ENCODE results near the gene C6orf89.
A peak's percentile ranks its signal among the peaks of the same experiment; 100 is the strongest.
"Not testable (repeated sequence)": the region's sequence is repeated elsewhere in the genome, so short reads cannot be mapped to it uniquely, and the experiment has no call there.

Gene C6orf89

GRCh38 chr6:36888115-36888643 lies 2.4 kb downstream of the C6orf89 start:
- DNase-seq (ENCODE audit: low spot score): no peak

- DNase-seq (ENCODE audit: low spot score): no peak
These were observed 3.1 kb downstream of the C6orf89 start for GRCh38 chr6:36888654-36889481.

GRCh38 chr6:36890112-36890663 lies 4.4 kb downstream of the C6orf89 start:
- DNase-seq (ENCODE audit: low spot score): no peak

GRCh38 chr6:36891153-36891552 lies 5.4 kb downstream of the C6orf89 start:
- not testable (repeated sequence) for DNase-seq (ENCODE audit: low spot score)

- DNase-seq (ENCODE audit: low spot score): no peak
These were observed 8.5 kb downstream of the C6orf89 start for GRCh38 chr6:36893976-36894932.

- DNase-seq (ENCODE audit: low spot score): no peak
These were observed 11.9 kb downstream of the C6orf89 start for GRCh38 chr6:36897609-36898008.

GRCh38 chr6:36904114-36904513 lies 18.4 kb downstream of the C6orf89 start:
- DNase-seq (ENCODE audit: low spot score): no peak

- DNase-seq (ENCODE audit: low spot score): no peak
These were observed 19.2 kb downstream of the C6orf89 start for GRCh38 chr6:36904851-36905393.

GRCh38 chr6:36906539-36907325 lies 21.0 kb downstream of the C6orf89 start:
- no peak for DNase-seq (ENCODE audit: low spot score)

GRCh38 chr6:36907781-36908180 lies 22.0 kb downstream of the C6orf89 start:
- DNase-seq (ENCODE audit: low spot score): no peak

GRCh38 chr6:36908747-36909146 lies 23.0 kb downstream of the C6orf89 start:
- DNase-seq (ENCODE audit: low spot score): no peak

- no peak for DNase-seq (ENCODE audit: low spot score)
These were observed 26.3 kb downstream of the C6orf89 start for GRCh38 chr6:36912030-36912454.

- DNase-seq (ENCODE audit: low spot score): peak; percentile 45
These were observed 26.8 kb downstream of the C6orf89 start for GRCh38 chr6:36912586-36912985.

GRCh38 chr6:36913082-36913481 lies 27.3 kb downstream of the C6orf89 start:
- DNase-seq (ENCODE audit: low spot score): no peak

GRCh38 chr6:36914227-36914794 lies 28.6 kb downstream of the C6orf89 start:
- DNase-seq (ENCODE audit: low spot score): no peak

- DNase-seq (ENCODE audit: low spot score): no peak
These were observed 29.8 kb downstream of the C6orf89 start for GRCh38 chr6:36915599-36915998.

- DNase-seq (ENCODE audit: low spot score): no peak
These were observed 30.4 kb downstream of the C6orf89 start for GRCh38 chr6:36916126-36916525.

GRCh38 chr6:36917541-36918193 lies 31.9 kb downstream of the C6orf89 start:
- DNase-seq (ENCODE audit: low spot score): no peak

- DNase-seq (ENCODE audit: low spot score): no peak
These were observed 34.3 kb downstream of the C6orf89 start for GRCh38 chr6:36920049-36920448.

GRCh38 chr6:36920546-36920945 lies 34.8 kb downstream of the C6orf89 start:
- no peak for DNase-seq (ENCODE audit: low spot score)
